NK-92 (cell line): ENCODE measurements around the gene CSRNP3.
"Not testable (repeated sequence)": the region's sequence is repeated elsewhere in the genome, so short reads cannot be mapped to it uniquely, and the experiment has no call there.

Experiments used
- DNase-seq: peaks from one replicate; lab custom pipeline; 2025; ENCODE audit not compliant: unreplicated experiment; lab: John Stamatoyannopoulos, UW

Gene CSRNP3

DNA sequence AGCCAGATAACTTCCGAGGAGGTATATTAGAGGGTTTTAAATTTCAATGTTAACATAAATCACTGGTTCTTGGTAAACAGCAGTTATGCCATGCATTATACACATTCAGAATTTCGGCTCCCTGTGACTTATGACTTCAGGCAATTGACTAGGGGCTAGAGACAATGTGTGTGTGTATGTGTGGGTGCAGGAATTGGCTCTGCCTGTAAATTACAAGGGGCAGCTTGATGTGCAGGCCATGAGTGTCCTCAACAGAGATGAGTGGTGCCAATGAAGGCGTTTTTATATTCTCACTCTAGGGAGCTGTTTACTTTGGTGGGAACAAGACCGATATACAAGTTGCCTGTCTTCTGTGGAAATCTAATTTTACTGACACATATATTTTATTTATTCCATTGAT is 161.6 kb downstream of the CSRNP3 start:
- no peak for DNase-seq

DNA sequence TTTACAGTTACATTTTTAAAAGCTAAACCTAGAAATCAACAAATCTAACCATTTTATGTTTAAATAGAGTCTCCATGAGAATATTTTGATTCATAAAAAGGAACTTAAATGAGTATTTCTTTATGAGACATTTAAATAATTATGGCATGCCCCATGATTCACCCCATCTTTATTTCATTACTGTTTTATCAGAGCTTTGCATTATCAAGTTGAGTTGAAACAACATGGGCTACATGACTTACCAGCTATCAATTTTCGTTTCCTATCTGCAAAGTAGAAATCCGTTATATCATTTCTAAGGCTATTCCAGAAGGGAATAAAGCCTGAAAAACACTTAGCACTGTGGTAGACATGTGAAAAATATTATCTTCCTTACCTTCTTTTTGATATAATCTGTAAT is 163.1 kb downstream of the CSRNP3 start:
- DNase-seq = no peak

- DNase-seq = no peak
These were observed 163.9 kb downstream of the CSRNP3 start for GRCh38 chr2:165633431-165633830.

DNA sequence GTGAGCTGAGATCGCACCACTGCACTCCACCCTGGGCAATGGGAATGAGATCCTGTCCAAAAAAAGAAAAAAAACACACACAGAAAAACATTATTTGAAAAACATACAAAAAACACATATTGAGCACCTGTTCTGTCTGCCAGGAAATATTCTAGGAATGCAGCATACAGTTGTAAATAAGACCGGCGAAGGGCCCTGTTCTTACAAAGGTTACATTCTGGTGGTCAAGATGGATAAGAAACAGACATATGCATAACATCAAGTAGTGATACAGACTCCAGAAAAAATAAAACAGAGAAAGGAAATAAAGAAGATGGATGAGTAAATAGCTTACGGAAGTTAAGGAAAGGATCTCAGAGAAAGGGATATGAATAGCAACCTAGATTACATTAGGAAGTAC is 164.8 kb downstream of the CSRNP3 start:
- no peak for DNase-seq

GRCh38 chr2:165634855-165635254 is 165.4 kb downstream of the CSRNP3 start:
- DNase-seq = no peak

DNA sequence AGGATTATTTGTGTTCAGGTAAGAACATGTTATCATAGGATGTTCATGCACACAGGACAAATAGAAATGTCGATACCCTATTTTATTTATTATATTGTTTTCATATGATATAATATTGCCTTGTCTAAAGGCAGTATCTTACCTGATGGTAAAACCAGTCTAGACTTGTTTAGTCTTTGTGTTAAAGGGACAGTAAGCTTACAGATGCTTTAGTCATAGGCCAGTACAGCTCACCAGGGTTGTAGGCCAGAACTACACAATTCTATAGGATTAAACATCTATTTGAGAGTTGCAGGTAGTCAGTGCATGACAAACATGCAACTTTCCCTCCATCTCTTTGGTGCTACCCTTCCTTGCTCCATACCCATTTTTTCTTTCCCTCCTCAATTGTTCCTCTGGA is 166.0 kb downstream of the CSRNP3 start:
- no peak for DNase-seq

GRCh38 chr2:165636959-165637358 is 167.5 kb downstream of the CSRNP3 start:
- no peak for DNase-seq

DNA sequence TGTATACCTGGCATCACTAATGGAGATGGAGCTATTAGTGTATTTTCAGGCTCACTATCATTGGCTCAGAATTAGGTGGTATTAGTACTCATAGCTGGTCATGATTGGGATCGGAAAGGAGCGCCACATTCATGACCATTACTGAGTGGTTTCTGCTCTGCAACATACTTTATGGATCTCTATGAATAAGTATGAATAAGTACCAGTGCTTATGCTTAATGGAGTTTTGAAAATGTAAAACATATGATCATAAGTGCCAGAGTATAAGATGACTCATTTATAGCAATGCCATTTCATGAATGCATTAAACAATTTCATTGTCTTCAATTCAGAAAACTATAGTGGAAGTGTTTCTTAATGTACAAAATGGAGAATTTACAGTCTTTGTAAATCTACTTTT is 167.9 kb downstream of the CSRNP3 start:
- DNase-seq = no peak

DNA sequence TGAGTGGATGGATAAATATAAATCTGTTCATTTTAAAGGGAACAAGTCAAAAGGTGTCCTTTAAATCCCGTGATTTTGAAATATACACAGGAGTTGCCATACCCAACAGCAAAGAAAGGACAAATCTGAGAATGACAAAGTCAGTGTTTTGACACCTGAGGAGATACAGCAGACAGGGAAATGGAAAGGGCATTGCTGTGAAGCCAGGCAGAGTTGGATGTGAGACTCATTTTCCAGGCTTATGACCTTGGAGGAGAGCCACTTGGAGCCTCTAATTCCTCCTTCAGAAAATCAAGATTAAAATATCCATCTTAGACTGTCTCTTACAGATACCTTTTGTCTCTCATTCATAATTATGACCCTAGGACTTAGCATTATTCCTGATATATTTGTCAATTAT is 170.0 kb downstream of the CSRNP3 start:
- DNase-seq = no peak

DNA sequence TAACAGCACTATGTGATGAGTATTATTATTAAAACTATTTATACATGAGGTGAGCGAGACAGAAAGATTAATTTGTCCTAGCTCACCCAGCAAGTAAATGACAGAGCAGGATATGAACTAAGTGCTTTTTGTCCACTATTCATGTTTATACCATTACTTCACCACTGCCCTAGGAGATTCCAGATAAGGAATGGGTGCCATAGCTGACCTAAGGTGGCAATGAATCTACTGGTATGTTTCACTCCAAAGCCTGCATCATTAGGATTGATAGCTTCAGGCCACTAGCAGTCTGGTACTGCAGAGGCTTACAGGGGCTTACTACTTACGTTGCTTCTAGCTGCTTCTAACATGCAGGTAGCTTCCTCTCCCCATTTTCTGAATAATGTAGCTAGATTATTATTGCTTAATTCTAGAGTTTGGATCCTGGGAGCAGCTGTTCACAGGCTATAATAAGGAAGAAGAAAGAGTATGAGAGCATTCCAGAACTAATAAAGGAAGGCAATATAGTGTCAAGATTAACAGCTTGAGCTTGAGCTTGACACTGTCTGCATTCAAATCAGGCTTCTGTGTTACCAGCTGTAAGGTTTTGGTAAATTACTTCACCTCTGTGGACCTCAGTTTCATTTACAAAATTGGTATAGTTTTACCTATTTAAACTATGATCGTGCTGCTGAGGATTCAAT is 170.9 kb downstream of the CSRNP3 start:
- DNase-seq = no peak

GRCh38 chr2:165645930-165646831 is 176.7 kb downstream of the CSRNP3 start:
- no peak for DNase-seq

DNA sequence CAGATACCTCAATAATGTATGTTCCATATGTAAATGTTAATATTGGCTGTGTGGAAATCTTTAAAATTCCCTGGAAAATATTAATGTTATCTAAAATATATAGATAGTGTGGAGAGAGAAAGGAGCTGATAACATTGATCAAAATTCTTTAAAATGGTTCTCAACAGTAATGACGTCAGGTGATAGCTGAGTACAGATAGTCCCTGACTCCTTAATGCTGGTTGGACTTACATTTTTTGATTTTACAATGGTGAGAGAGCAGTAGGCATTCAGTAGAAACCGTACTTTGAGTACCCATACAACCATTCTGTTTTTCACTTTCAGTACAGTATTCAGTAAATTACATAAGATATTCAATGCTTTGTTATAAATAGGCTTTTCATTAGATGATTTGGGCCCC is 177.9 kb downstream of the CSRNP3 start:
- DNase-seq = no peak

DNA sequence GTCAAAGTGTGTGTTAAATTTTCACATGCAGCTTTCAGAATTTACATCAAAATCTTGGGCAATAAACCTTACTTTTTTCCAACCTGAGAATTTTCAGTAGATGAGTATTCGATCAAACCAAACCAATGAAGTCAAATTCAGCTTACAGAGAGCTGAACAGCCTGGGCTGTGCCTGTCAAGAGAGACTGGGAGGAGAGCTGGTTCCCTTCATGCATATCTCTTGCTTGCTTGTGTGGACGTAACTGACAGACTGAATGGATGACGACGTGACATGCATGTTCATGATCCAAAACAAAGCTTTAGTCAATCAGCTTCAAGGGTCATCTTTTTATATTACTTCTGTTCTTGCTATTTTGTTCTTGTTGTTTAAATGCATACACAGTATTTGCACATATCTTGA is 179.3 kb downstream of the CSRNP3 start:
- DNase-seq = no peak

DNA sequence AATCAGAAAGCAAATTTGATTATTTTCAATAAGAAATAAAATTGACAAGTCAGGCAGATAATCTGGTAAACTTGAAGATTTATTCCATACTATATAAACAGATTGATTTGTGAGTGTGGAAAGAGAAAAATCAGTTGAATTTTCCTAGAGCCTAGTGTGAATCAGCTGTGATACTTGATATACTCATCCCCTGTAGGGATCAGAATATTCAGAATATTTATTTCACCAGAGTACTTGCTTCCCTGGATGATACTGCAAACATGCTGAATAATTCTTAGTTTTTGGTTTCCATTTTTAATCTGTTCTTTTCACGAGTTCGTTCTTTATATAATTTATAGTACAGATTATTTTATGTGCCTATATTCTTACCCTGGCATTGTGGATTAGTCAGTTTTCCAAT is 181.7 kb downstream of the CSRNP3 start:
- DNase-seq = no peak

DNA sequence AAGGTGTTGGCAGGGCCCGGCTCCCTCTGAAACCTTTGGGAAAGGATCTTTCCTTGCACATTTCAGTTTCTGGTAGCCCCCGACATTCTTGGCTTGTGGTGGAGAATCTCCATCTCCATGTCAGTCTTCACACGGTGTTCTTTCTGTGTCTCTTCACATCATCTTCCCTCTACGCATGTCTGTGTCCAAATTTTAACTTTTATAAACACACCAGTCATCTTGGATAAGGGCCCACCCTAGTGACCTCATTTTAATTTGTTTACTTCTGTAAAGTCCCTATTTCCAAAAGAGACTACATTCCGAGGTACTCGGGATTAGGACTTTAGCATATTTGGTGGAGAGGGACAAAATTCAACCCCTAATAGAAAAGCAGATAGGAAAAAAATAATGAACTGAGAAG is 186.2 kb downstream of the CSRNP3 start:
- no peak for DNase-seq

DNA sequence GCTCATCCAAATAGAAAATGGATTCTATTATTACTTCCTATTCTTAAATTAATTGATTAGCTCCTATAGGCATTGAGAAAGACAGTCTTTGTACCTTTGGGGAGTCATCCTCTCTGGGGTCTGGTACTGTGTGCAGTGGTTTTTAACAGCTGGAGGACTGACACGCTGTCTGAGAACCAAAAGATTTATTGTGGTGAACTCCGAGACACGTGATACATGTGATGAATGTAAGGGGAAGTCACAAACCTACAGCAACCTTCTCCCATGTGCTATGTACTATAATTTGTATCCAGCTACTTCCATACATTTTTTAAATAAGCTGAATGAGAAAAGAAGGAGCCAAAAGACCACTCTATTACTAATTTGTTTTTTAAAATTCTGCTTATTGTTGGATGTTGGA is 190.9 kb downstream of the CSRNP3 start:
- no peak for DNase-seq

- DNase-seq = no peak
These were observed 193.2 kb downstream of the CSRNP3 start for GRCh38 chr2:165662720-165663119.

- no peak for DNase-seq
These were observed 196.1 kb downstream of the CSRNP3 start for GRCh38 chr2:165665614-165666013.

- DNase-seq = not testable (repeated sequence)
These were observed 196.6 kb downstream of the CSRNP3 start for GRCh38 chr2:165666073-165666472.

DNA sequence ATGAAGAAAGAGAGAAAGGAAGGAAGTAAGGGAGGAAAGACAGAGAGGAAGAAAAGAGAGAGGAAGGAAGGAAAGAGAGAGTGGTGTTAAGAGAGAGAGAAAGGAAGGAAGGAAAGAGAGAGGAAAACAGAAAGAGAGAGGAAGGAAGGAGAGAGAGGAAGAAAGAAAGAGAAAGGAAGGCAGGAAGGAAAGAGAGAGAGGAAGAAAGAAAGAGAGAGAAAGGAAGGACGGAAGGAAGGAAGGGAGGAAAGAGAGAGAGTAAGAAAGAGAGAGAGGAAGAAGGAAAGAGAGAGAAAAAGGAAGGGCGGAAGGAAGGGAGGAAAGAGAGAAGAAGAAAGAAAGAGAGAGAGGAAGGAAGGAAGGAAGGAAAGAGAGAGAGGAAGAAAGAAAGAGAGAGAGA is 197.1 kb downstream of the CSRNP3 start:
- DNase-seq = no peak

DNA sequence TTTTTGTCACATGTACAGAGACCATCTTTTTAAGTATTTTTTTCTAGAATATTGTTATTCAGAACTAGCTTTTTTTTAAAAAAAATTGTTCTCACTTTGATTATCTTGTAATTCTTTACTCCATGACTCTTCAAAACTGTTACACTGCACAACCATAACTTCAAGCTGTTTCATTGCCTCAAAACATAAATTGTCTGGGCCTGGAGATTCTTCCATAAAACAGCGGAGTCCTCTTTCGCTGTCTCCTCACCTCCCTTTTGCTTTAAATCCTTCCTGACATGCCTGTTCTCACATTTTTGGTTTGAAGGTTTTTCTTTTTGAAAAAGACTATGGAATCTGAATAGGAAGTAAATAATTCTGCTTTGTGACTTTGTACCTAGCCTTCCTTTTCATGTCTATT is 197.9 kb downstream of the CSRNP3 start:
- no peak for DNase-seq

GRCh38 chr2:165674780-165675179 is 205.3 kb downstream of the CSRNP3 start:
- DNase-seq = no peak
